Adrenal gland (tissue), 12 donors: Measurements from ENCODE around the gene FAM20C. TPM values are rescaled to one million over a fixed set of nuclear protein-coding genes. Genes with fewer than 3 reads are reported as not detected.
"Not testable (repeated sequence)": the region's sequence is repeated elsewhere in the genome, so short reads cannot be mapped to it uniquely, and the experiment has no call there.

Source experiments
- DNase-seq, 7 donors: peaks; one replicate each; pipeline ENCODE4 v3.0.0-alpha.2; 2019 to 2020
- H3K27ac ChIP-seq, 5 donors: fragments of 200-600 bp; sonication (generic) in 4 of 5; 1 replicate in 3 of 5; 2 replicates in 2 of 5; pipeline versions ENCODE4 v1.5.1 to v1.8.0; 2016 to 2020; ENCODE audit warnings: mild to moderate bottlenecking in 1 of 5
- H3K27me3 ChIP-seq: fragments of 200-600 bp; 2 replicates; pipeline ENCODE4 v1.8.0; 2021
- H3K36me3 ChIP-seq, 2 donors: fragments of 200-600 bp; replicated peaks in 1 of 2; 1 replicate in 1 of 2; 2 replicates in 1 of 2; pipeline versions ENCODE4 v1.5.1 to v1.8.0; 2018 to 2022
- H3K4me1 ChIP-seq, 2 donors: fragments of 200-600 bp; replicated peaks in 1 of 2; 1 replicate in 1 of 2; 2 replicates in 1 of 2; pipeline versions ENCODE4 v1.5.1 to v1.8.0; 2018 to 2021
- H3K4me3 ChIP-seq, 4 donors: fragments of 200-600 bp; sonication (generic) in 3 of 4; one replicate each; pipeline ENCODE4 v1.5.1; 2016 to 2018
- H3K9me3 ChIP-seq, 3 donors: fragments of 200-600 bp; sonication (generic) in 1 of 3; replicated peaks in 1 of 3; 1 replicate in 2 of 3; 2 replicates in 1 of 3; pipeline versions ENCODE4 v1.5.1 to v1.8.0; 2016 to 2021
- POLR2A ChIP-seq, 2 donors: fragments of 450-650 bp; IDR thresholded peaks; one replicate each; pipeline ENCODE4 v1.6.1; 2017; ENCODE audit warnings: antibody characterized with exemption in 2 of 2, mild to moderate bottlenecking in 2 of 2, moderate library complexity in 1 of 2
- WGBS, 4 donors: extraction: QIAGEN DNeasy Blood & Tissue Kit in 2 of 4; methylation state at CpG; one replicate each; pipeline versions ENCODE4 v1.1.5 to v1.1.7; 2013 to 2017; 5-methylcytosine and 5-hydroxymethylcytosine counted together
- intact Hi-C, 2 donors: fragments of 100-400 bp; cut with DNase I; formaldehyde crosslinking; loops; one replicate each; pipeline versions ENCODE4 v1.14.1 to v1.15.0; 2022 to 2023
- polyA plus RNA-seq, 3 donors: library from polyadenylated mRNA; stranded (reverse); fragments of 200-250 nt in 2 of 3; fragments of 350-450 nt in 1 of 3; fragmentation: Illumina TruSeq in 1 of 3; extraction: RNeasy Lipid Tissue Mini Kit (QIAGEN cat#74804) in 1 of 3; gene quantifications; one replicate each; pipeline ENCODE4 v1.2.3, GENCODE V29; 2013 to 2014
- total RNA-seq, 9 donors: library from RNA; depleted of rRNA in 4 of 9; stranded (reverse); fragments of >200 nt in 4 of 9; fragments of 120-200 nt in 1 of 9; fragmentation: NEBNext Ultra II Directional in 1 of 9; extraction: Animal tissue kit (Norgen Biotek cat#: 25700) in 1 of 9; gene quantifications; one replicate each; pipeline versions ENCODE4 v1.1.0 to v1.2.4, GENCODE V29; 2013 to 2023
- TF ChIP-seq, protein P1 (sequence below), 6 experiments: fragments of 450-650 bp in 4 of 6; fragments of 200-600 bp in 2 of 6; sonication (generic) in 1 of 6; IDR thresholded peaks; 1 replicate in 5 of 6; 2 replicates in 1 of 6; pipeline versions ENCODE4 v1.5.1 to v1.8.0; 2016 to 2021; ENCODE audit warnings: antibody characterized with exemption in 6 of 6, mild to moderate bottlenecking in 2 of 6, moderate library complexity in 1 of 6
- donor health status: healthy with polysubstance abuse.
- donor health status: Bipolar disorder and iron deficiency.
- donor health status: DM: yes; HTN: yes; CAD: no.
- donor health status: DM: no; HTN: no; CAD: no.
- donor health status: DM: no; HTN: no; CAD: no.
- donor health status: DM: yes; HTN: yes; CAD: no.

Gene FAM20C
- total and polyA plus RNA-seq, 12 donors = 2.8 to 57.9 (median 36.0) TPM

DNA sequence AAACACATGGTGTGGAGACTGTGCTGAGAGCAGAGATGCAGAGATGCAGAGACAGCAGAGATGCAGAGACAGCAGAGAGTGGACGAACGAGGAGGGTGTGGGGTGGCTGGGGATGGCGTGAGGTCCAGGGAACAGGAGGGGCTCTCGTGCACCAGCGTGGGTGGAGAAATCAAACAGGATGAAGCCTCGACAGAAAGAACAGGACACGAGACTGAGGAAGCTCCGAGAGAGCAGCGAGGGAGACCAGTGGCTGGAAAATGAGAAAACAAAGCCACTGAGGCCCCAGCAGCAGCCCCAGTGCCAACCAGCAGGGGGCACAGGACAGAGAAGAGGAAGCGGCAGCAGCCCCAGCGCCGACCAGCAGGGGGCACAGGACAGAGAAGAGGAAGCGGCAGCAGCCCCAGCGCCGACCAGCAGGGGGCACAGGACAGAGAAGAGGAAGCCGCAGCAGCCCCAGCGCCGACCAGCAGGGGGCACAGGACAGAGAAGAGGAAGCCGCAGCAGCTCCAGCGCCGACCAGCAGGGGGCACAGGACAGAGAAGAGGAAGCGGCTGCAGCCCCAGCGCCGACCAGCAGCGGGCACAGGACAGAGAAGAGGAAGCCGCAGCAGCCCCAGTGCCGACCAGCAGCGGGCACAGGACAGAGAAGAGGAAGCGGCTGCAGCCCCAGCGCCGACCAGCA is 70.4 kb downstream of the FAM20C start:
- H3K4me3 ChIP-seq, intact Hi-C loops, H3K4me1 ChIP-seq, H3K27me3 ChIP-seq, H3K9me3 ChIP-seq, H3K27ac ChIP-seq: not testable (repeated sequence)
- WGBS, 4 donors = 73 to 84% (median 77%) methylated on average over 13 to 27 of the region's 31 CpGs
- TF ChIP-seq, protein P1, sequence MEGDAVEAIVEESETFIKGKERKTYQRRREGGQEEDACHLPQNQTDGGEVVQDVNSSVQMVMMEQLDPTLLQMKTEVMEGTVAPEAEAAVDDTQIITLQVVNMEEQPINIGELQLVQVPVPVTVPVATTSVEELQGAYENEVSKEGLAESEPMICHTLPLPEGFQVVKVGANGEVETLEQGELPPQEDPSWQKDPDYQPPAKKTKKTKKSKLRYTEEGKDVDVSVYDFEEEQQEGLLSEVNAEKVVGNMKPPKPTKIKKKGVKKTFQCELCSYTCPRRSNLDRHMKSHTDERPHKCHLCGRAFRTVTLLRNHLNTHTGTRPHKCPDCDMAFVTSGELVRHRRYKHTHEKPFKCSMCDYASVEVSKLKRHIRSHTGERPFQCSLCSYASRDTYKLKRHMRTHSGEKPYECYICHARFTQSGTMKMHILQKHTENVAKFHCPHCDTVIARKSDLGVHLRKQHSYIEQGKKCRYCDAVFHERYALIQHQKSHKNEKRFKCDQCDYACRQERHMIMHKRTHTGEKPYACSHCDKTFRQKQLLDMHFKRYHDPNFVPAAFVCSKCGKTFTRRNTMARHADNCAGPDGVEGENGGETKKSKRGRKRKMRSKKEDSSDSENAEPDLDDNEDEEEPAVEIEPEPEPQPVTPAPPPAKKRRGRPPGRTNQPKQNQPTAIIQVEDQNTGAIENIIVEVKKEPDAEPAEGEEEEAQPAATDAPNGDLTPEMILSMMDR (IDR thresholded peaks at IDR 0.05) = peak in 1 of 6 experiments; percentile 18
- peaks cover 0 to 28% of the 10 kb centered on the region in 2 donors for H3K36me3 ChIP-seq
- peak in 2 of 7 donors; percentile 8 to 57 for DNase-seq

DNA sequence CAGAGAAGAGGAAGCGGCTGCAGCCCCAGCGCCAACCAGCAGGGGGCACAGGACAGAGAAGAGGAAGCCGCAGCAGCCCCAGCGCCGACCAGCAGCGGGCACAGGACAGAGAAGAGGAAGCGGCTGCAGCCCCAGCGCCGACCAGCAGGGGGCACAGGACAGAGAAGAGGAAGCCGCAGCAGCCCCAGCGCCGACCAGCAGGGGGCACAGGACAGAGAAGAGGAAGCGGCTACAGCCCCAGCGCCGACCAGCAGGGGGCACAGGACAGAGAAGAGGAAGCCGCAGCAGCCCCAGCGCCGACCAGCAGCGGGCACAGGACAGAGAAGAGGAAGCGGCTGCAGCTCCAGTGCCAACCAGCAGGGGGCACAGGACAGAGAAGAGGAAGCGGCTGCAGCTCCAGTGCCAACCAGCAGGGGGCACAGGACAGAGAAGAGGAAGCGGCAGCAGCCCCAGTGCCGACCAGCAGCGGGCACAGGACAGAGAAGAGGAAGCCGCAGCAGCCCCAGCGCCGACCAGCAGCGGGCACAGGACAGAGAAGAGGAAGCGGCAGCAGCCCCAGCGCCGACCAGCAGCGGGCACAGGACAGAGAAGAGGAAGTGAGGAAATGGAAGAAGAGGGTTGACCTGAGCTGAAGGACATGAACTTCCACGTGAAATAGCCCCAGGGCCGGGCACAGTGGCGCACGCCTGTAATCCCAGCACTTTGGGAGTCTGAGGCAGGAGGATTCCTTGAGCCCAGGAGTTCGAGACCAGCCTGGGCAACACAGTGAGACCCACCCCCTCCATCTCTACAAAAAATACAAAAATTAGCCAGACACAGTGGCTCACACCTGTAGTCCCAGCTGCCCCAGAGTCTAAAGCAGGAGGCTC is 71.3 kb downstream of the FAM20C start:
- peaks cover 0 to 24% of the 10 kb centered on the region in 2 donors for H3K36me3 ChIP-seq
- intact Hi-C loops, H3K4me1 ChIP-seq, H3K27me3 ChIP-seq, H3K27ac ChIP-seq, H3K9me3 ChIP-seq, DNase-seq, H3K4me3 ChIP-seq: not testable (repeated sequence)
- 66 to 81% (median 70%) methylated on average over 6 to 21 of the region's 37 CpGs for WGBS, 4 donors
- TF ChIP-seq, protein P1 (IDR thresholded peaks at IDR 0.05) = peak in 3 of 6 experiments; percentile 26 to 42 (median 30)

DNA sequence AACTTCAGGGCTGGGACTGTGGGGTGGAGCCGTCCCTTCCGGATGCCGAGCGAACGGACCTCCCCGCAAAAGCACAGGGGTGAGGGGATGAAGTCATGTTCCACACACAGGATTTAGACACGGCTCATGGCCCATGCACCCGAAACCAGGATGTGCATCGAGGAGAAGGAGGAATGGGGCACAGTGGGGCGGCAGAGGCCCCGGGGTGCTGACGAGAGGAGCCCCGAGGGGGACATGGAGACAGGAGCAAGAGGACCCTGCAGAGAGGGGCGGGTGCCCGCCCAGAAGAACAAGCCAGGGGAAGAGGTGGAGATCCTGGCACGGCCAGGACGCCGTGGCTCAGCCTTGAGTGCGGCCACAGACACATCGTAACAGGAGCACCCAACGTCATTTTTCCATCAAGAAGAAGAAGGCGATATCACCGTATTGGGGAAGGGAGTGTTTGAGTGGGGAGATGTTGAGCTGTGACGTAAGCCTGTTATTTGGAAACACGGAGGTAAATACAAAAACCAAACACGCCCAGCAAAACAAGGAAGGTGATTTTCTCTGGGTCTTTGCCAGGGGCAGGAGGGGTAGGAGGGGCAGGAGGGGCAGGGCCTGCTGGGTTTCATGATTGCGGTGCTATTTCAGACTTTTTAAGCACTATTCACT is 72.3 kb downstream of the FAM20C start:
- no peak for DNase-seq
- Histone ChIP-seq H3K4me1 (no peaks in the 10 kb centered on the region), H3K27me3 (no peaks in the 10 kb centered on the region), H3K36me3 (peaks cover 0 to 18% of the 10 kb centered on the region in 2 donors), H3K4me3 (no peak overlapping the region), H3K27ac (no peak overlapping the region), H3K9me3 (no peaks in the 10 kb centered on the region)
- 77 to 87% (median 80%) methylated on average over 27 of the region's 27 CpGs for WGBS, 4 donors
- TF ChIP-seq POLR2A (IDR thresholded peaks at IDR 0.05) = no peak
- TF ChIP-seq, protein P1 (IDR thresholded peaks at IDR 0.05) = no peak
- intact Hi-C loops = no loop called here
